Progenitor cell of endocrine pancreas (in vitro differentiated cells): Measurements from ENCODE around the gene HEXA. TPM values are rescaled to one million over a fixed set of nuclear protein-coding genes. Genes with fewer than 3 reads are reported as not detected.

Experiments
- DNase-seq: peaks from one replicate; pipeline ENCODE4 v3.0.0; 2021; ENCODE audit warnings: low spot score; ENCODE audit not compliant: unreplicated experiment
- H3K27ac Mint-ChIP-seq: 2 replicates; pipeline ENCODE4 v1.8.0; 2021; ENCODE audit warnings: mild to moderate bottlenecking, moderate library complexity, mixed read lengths
- H3K27me3 Mint-ChIP-seq: 2 replicates; pipeline ENCODE4 v1.8.0; 2021; ENCODE audit warnings: mixed read lengths
- H3K36me3 Mint-ChIP-seq: 2 replicates; pipeline ENCODE4 v1.8.0; 2022; ENCODE audit warnings: mixed read lengths; ENCODE audit not compliant: insufficient read depth
- H3K4me1 Mint-ChIP-seq: 2 replicates; pipeline ENCODE4 v1.8.0; 2021; ENCODE audit warnings: low read depth, mixed read lengths
- H3K4me3 Mint-ChIP-seq: 2 replicates; pipeline ENCODE4 v1.8.0; 2021; ENCODE audit warnings: low read depth, mild to moderate bottlenecking, moderate library complexity, mixed read lengths
- H3K9me3 Mint-ChIP-seq: 2 replicates; pipeline ENCODE4 v1.8.0; 2021; ENCODE audit warnings: low read depth, mixed read lengths
- CTCF ChIP-seq: fragments of 200-600 bp; sonication (generic); IDR thresholded peaks from one replicate; pipeline ENCODE4 v1.5.0; 2021; ENCODE audit warnings: antibody characterized with exemption, mild to moderate bottlenecking; ENCODE audit not compliant: unreplicated experiment
- total RNA-seq: library from RNA; stranded (reverse); gene quantifications from 2 replicates; pipeline ENCODE4 v1.2.1, GENCODE V29; 2021

Gene HEXA
- total RNA-seq, 1 donor from 2014 or later: 67.4 TPM

DNA sequence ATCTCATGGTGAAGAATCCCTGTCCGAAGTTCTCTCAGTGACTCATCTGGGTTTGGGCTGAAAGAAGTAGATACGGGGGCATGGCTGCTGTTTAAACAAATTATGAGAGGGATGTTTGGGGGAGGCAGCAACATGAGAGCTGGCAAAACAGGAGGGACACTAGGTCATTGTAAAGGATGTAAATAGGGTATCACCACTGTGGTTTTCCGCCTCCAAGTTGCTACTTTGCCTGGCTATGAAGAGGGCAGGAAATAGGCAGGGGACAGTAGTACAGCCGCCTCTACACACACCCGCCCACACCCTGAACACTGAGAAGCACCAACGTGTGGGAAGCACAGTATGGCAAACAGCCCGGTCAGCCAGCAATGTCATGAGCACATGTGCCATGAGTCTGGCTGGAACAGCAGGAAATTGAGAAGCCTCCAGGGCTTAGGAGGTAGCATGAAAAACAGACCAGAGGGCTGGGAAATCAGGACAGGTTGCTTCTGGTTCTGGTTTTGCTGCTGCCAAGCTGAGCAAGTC lies 17.1 kb downstream of the HEXA start:
- no peak for DNase-seq
- no peak for TF ChIP-seq CTCF
- H3K36me3 Mint-ChIP-seq: no peaks in the 10 kb centered on the region
- no peaks in the 10 kb centered on the region for H3K9me3 Mint-ChIP-seq
- no peak overlapping the region for H3K27ac Mint-ChIP-seq
- H3K4me3 Mint-ChIP-seq: no peak overlapping the region
- no peaks in the 10 kb centered on the region for H3K4me1 Mint-ChIP-seq
- no peaks in the 10 kb centered on the region for H3K27me3 Mint-ChIP-seq

GRCh38 chr15:72358121-72358520 lies 17.7 kb downstream of the HEXA start:
- TF ChIP-seq CTCF: no peak
- no peak overlapping the region for H3K4me3 Mint-ChIP-seq
- no peaks in the 10 kb centered on the region for H3K4me1 Mint-ChIP-seq
- DNase-seq: no peak
- peaks cover 2% of the 10 kb centered on the region for H3K36me3 Mint-ChIP-seq
- no peaks in the 10 kb centered on the region for H3K27me3 Mint-ChIP-seq
- no peak overlapping the region for H3K27ac Mint-ChIP-seq
- no peaks in the 10 kb centered on the region for H3K9me3 Mint-ChIP-seq

DNA sequence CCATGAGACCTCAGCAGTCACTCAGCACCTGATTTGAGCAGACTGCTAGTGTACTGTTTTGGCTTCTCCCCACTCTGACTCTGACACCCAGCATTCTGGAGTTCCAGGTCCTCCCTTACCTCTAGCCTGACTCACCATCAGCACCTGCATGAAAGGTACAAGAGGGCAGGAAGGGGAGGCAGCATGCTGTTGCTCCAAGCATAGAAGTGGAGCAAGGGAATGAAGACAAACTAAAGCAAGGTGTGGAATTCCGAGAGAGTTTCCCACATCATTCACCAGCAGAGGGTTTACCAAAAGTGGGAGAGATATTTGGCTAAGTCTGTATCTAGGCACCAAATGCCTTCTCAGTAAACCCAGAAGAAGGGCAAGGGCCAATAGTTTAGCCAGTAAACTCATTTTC lies 21.3 kb downstream of the HEXA start:
- Mint-ChIP-seq H3K4me1 (no peaks in the 10 kb centered on the region), H3K27me3 (no peaks in the 10 kb centered on the region), H3K4me3 (no peak overlapping the region), H3K9me3 (no peaks in the 10 kb centered on the region), H3K27ac (no peak overlapping the region), H3K36me3 (peaks cover 5% of the 10 kb centered on the region)
- no peak for TF ChIP-seq CTCF
- DNase-seq: no peak

DNA sequence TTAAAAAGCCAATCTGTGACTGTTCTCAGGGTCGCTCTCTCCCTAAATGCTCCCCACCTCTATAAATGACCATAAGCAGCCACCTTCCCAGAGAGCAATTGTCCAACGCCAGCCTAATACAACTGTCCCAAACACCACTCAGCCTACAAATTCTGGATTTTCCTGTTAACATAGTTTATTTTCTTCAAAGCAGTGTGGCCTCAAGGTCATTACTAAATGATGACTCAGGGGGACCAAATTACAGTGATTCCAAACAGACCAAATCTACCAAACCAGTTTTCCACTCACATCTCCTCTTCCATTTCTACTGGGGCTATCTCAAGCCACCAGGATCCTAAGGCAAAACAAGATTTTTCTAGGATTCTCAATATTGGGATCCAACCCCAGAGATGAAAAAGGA lies 22.5 kb downstream of the HEXA start:
- no peak for TF ChIP-seq CTCF
- Mint-ChIP-seq H3K9me3 (no peaks in the 10 kb centered on the region), H3K4me3 (no peak overlapping the region), H3K27me3 (no peaks in the 10 kb centered on the region), H3K4me1 (no peaks in the 10 kb centered on the region), H3K36me3 (peaks cover 7% of the 10 kb centered on the region), H3K27ac (no peak overlapping the region)
- DNase-seq: no peak

DNA sequence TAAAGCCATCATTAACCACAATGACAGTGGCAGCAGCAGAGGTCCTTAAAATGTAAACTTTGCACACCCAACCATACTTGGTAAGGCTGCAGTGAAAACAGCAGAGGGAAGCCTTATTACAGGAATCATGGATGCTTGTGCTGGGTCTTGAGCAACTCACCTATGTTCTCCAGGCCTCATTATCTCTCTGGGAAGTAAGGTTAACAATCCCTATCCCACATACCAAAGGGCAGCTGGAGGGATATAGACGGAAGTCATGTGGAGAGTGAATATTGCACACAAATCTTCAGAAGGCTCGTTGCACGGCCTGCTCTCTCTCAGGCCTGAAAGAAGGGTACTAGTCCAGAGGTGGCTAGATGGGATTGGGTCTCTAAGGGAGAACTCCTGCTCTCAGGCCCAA lies 30.0 kb downstream of the HEXA start:
- Mint-ChIP-seq H3K36me3 (peaks cover 2% of the 10 kb centered on the region), H3K4me1 (no peaks in the 10 kb centered on the region), H3K27ac (no peak overlapping the region), H3K27me3 (no peaks in the 10 kb centered on the region), H3K9me3 (no peaks in the 10 kb centered on the region), H3K4me3 (no peak overlapping the region)
- TF ChIP-seq CTCF: no peak
- DNase-seq: no peak
